Adrenal gland (tissue), 12 donors: ENCODE results near the gene GPR3. TPM values are rescaled to one million over a fixed set of nuclear protein-coding genes. Genes with fewer than 3 reads are reported as not detected.

ENCODE experiments used
- DNase-seq, 7 donors: peaks; one replicate each; pipeline ENCODE4 v3.0.0-alpha.2; 2019 to 2020
- H3K27ac ChIP-seq, 5 donors: fragments of 200-600 bp; sonication (generic) in 4 of 5; 1 replicate in 3 of 5; 2 replicates in 2 of 5; pipeline versions ENCODE4 v1.5.1 to v1.8.0; 2016 to 2020; ENCODE audit warnings: mild to moderate bottlenecking in 1 of 5
- H3K27me3 ChIP-seq: fragments of 200-600 bp; 2 replicates; pipeline ENCODE4 v1.8.0; 2021
- H3K36me3 ChIP-seq, 2 donors: fragments of 200-600 bp; replicated peaks in 1 of 2; 1 replicate in 1 of 2; 2 replicates in 1 of 2; pipeline versions ENCODE4 v1.5.1 to v1.8.0; 2018 to 2022
- H3K4me1 ChIP-seq, 2 donors: fragments of 200-600 bp; replicated peaks in 1 of 2; 1 replicate in 1 of 2; 2 replicates in 1 of 2; pipeline versions ENCODE4 v1.5.1 to v1.8.0; 2018 to 2021
- H3K4me3 ChIP-seq, 4 donors: fragments of 200-600 bp; sonication (generic) in 3 of 4; one replicate each; pipeline ENCODE4 v1.5.1; 2016 to 2018
- H3K9me3 ChIP-seq, 3 donors: fragments of 200-600 bp; sonication (generic) in 1 of 3; replicated peaks in 1 of 3; 1 replicate in 2 of 3; 2 replicates in 1 of 3; pipeline versions ENCODE4 v1.5.1 to v1.8.0; 2016 to 2021
- CTCF ChIP-seq, 6 experiments: fragments of 450-650 bp in 4 of 6; fragments of 200-600 bp in 2 of 6; sonication (generic) in 1 of 6; IDR thresholded peaks; 1 replicate in 5 of 6; 2 replicates in 1 of 6; pipeline versions ENCODE4 v1.5.1 to v1.8.0; 2016 to 2021; ENCODE audit warnings: antibody characterized with exemption in 6 of 6, mild to moderate bottlenecking in 2 of 6, moderate library complexity in 1 of 6
- POLR2A ChIP-seq, 2 donors: fragments of 450-650 bp; IDR thresholded peaks; one replicate each; pipeline ENCODE4 v1.6.1; 2017; ENCODE audit warnings: antibody characterized with exemption in 2 of 2, mild to moderate bottlenecking in 2 of 2, moderate library complexity in 1 of 2
- WGBS, 4 donors: extraction: QIAGEN DNeasy Blood & Tissue Kit in 2 of 4; methylation state at CpG; one replicate each; pipeline versions ENCODE4 v1.1.5 to v1.1.7; 2013 to 2017; 5-methylcytosine and 5-hydroxymethylcytosine counted together
- intact Hi-C, 2 donors: fragments of 100-400 bp; cut with DNase I; formaldehyde crosslinking; loops; one replicate each; pipeline versions ENCODE4 v1.14.1 to v1.15.0; 2022 to 2023
- polyA plus RNA-seq, 3 donors: library from polyadenylated mRNA; stranded (reverse); fragments of 200-250 nt in 2 of 3; fragments of 350-450 nt in 1 of 3; fragmentation: Illumina TruSeq in 1 of 3; extraction: RNeasy Lipid Tissue Mini Kit (QIAGEN cat#74804) in 1 of 3; gene quantifications; one replicate each; pipeline ENCODE4 v1.2.3, GENCODE V29; 2013 to 2014
- total RNA-seq, 9 donors: library from RNA; depleted of rRNA in 4 of 9; stranded (reverse); fragments of >200 nt in 4 of 9; fragments of 120-200 nt in 1 of 9; fragmentation: NEBNext Ultra II Directional in 1 of 9; extraction: Animal tissue kit (Norgen Biotek cat#: 25700) in 1 of 9; gene quantifications; one replicate each; pipeline versions ENCODE4 v1.1.0 to v1.2.4, GENCODE V29; 2013 to 2023
- donor health status: healthy with polysubstance abuse.
- donor health status: Bipolar disorder and iron deficiency.
- donor health status: DM: yes; HTN: yes; CAD: no.
- donor health status: DM: no; HTN: no; CAD: no.
- donor health status: DM: no; HTN: no; CAD: no.
- donor health status: DM: yes; HTN: yes; CAD: no.

Gene GPR3
- total and polyA plus RNA-seq, 12 donors, result 0.17 to 2.0 (median 0.64) TPM; not detected in 5

GRCh38 chr1:27368869-27369582 is 23.4 kb upstream of the GPR3 start:
- no peaks in the 10 kb centered on the region for H3K9me3 ChIP-seq
- TF ChIP-seq POLR2A (IDR thresholded peaks at IDR 0.05), result no peak
- TF ChIP-seq CTCF (IDR thresholded peaks at IDR 0.05), result peak in 2 of 6 experiments; percentile 13 to 16
- peaks cover 0 to 6% of the 10 kb centered on the region in 2 donors for H3K36me3 ChIP-seq
- peaks cover 6 to 23% of the 10 kb centered on the region in 2 donors for H3K4me1 ChIP-seq
- no peaks in the 10 kb centered on the region for H3K27me3 ChIP-seq
- no peak overlapping the region for H3K4me3 ChIP-seq
- H3K27ac ChIP-seq, result peak overlapping the region in 2 of 5 donors; percentile 4 to 47
- DNase-seq, result no peak
- intact Hi-C loops, result no loop called here
- WGBS, 4 donors, result 60 to 77% (median 68%) methylated on average over 11 to 13 of the region's 13 CpGs; no CpG with 5 or more reads in 1 of the 4 donors

GRCh38 chr1:27372022-27372807 is 20.2 kb upstream of the GPR3 start:
- no peak overlapping the region for H3K4me3 ChIP-seq
- no peaks in the 10 kb centered on the region for H3K27me3 ChIP-seq
- no peaks in the 10 kb centered on the region for H3K9me3 ChIP-seq
- intact Hi-C loops, result no loop called here
- no peak for DNase-seq
- 88 to 92% (median 89%) methylated on average over 19 of the region's 19 CpGs for WGBS, 4 donors
- no peak overlapping the region for H3K27ac ChIP-seq
- TF ChIP-seq POLR2A (IDR thresholded peaks at IDR 0.05) (no peak), CTCF (IDR thresholded peaks at IDR 0.05) (no peak)
- H3K36me3 ChIP-seq, result no peaks in the 10 kb centered on the region
- peaks cover 2 to 9% of the 10 kb centered on the region in 2 donors for H3K4me1 ChIP-seq

- Histone ChIP-seq H3K4me3 (no peak overlapping the region), H3K27me3 (no peaks in the 10 kb centered on the region), H3K36me3 (no peaks in the 10 kb centered on the region), H3K27ac (peak overlapping the region in 1 of 5 donors; percentile 10), H3K9me3 (no peaks in the 10 kb centered on the region), H3K4me1 (peaks cover 0 to 5% of the 10 kb centered on the region in 2 donors)
- 90 to 94% (median 91%) methylated on average over 5 to 11 of the region's 11 CpGs for WGBS, 4 donors
- DNase-seq, result no peak
- intact Hi-C loops, result no loop called here
- peak in 1 of 6 experiments; percentile 13 for TF ChIP-seq CTCF (IDR thresholded peaks at IDR 0.05)
- no peak for TF ChIP-seq POLR2A (IDR thresholded peaks at IDR 0.05)
Observed at GRCh38 chr1:27372808-27373690, 19.4 kb upstream of the GPR3 start.
